Measurements from ENCODE around the gene ANKS3. TPM values are rescaled to one million over a fixed set of nuclear protein-coding genes. Genes with fewer than 3 reads are reported as not detected.
"Not testable (repeated sequence)": the region's sequence is repeated elsewhere in the genome, so short reads cannot be mapped to it uniquely, and the experiment has no call there.

The ANKS3 gene
- total RNA-seq, 1 experiment from 2014 or later = 19.7 TPM

- no peak for DNase-seq (ENCODE audit: low read depth)
Measured at GRCh38 chr16:4754865-4755264, 20.8 kb upstream of the ANKS3 start.

- no peak for DNase-seq (ENCODE audit: low read depth)
Measured at GRCh38 chr16:4753227-4753626, 19.2 kb upstream of the ANKS3 start.

- DNase-seq (ENCODE audit: low read depth) = no peak
Measured at GRCh38 chr16:4752351-4753100, 18.5 kb upstream of the ANKS3 start.

- DNase-seq (ENCODE audit: low read depth) = no peak
Measured at GRCh38 chr16:4750896-4751295, 16.8 kb upstream of the ANKS3 start.

GRCh38 chr16:4749700-4750257 is 15.7 kb upstream of the ANKS3 start:
- DNase-seq (ENCODE audit: low read depth) = no peak

- DNase-seq (ENCODE audit: low read depth) = no peak
Measured at GRCh38 chr16:4748682-4749411, 14.8 kb upstream of the ANKS3 start.

- no peak for DNase-seq (ENCODE audit: low read depth)
Measured at GRCh38 chr16:4747906-4748681, 14.0 kb upstream of the ANKS3 start.

- no peak for DNase-seq (ENCODE audit: low read depth)
Measured at GRCh38 chr16:4746991-4747574, 13.0 kb upstream of the ANKS3 start.

GRCh38 chr16:4746215-4746614 is 12.1 kb upstream of the ANKS3 start:
- DNase-seq (ENCODE audit: low read depth) = no peak

GRCh38 chr16:4745274-4745569 is 11.2 kb upstream of the ANKS3 start:
- no peak for DNase-seq (ENCODE audit: low read depth)

- no peak for DNase-seq (ENCODE audit: low read depth)
Measured at GRCh38 chr16:4744555-4745273, 10.6 kb upstream of the ANKS3 start.

GRCh38 chr16:4743226-4743878 is 9.3 kb upstream of the ANKS3 start:
- DNase-seq (ENCODE audit: low read depth) = no peak

GRCh38 chr16:4738370-4738769 is 4.3 kb upstream of the ANKS3 start:
- DNase-seq (ENCODE audit: low read depth) = not testable (repeated sequence)

- DNase-seq (ENCODE audit: low read depth) = no peak
Measured at GRCh38 chr16:4737545-4737944, 3.5 kb upstream of the ANKS3 start.

GRCh38 chr16:4736546-4736945 is 2.5 kb upstream of the ANKS3 start:
- no peak for DNase-seq (ENCODE audit: low read depth)

GRCh38 chr16:4734730-4735535 is 862 bp upstream of the ANKS3 start:
- DNase-seq (ENCODE audit: low read depth) = peak; percentile 66

GRCh38 chr16:4733747-4734062 is 366 bp downstream of the ANKS3 start:
- DNase-seq (ENCODE audit: low read depth) = no peak

GRCh38 chr16:4733211-4733742 is 794 bp downstream of the ANKS3 start:
- DNase-seq (ENCODE audit: low read depth) = no peak

GRCh38 chr16:4729876-4730275 is 4.2 kb downstream of the ANKS3 start:
- no peak for DNase-seq (ENCODE audit: low read depth)

Measured in HT1080 (cell line).